Measurements from ENCODE around the gene KCMF1. TPM values are rescaled to one million over a fixed set of nuclear protein-coding genes. Genes with fewer than 3 reads are reported as not detected.

Gene KCMF1
- total RNA-seq, 1 donor from 2014 or later: 96.6 TPM

GRCh38 chr2:84965827-84966226 lies 5.1 kb upstream of the KCMF1 start:
- intact Hi-C loops (cut with micrococcal nuclease): no loop called here
- POLR2A ChIA-PET: interaction anchor here (1.5 to 9.2 kb wide), 2 partner anchors 9 to 23 kb away, joined by 4 to 302 read pairs; no protein-coding TSS in a partner anchor
- H3K4me3 Mint-ChIP-seq: no peak overlapping the region
- CTCF ChIA-PET: no interaction called here
- no peaks in the 10 kb centered on the region for H3K27me3 Mint-ChIP-seq
- TF ChIP-seq CTCF (IDR thresholded peaks at IDR 0.05): no peak
- peaks cover 62% of the 10 kb centered on the region for H3K4me1 Mint-ChIP-seq
- ATAC-seq (ENCODE audit: low read depth) (no peak), DNase-seq (no peak)
- peak overlapping the region; percentile 69 for H3K27ac Mint-ChIP-seq
- H3K36me3 Mint-ChIP-seq (ENCODE audit: low read depth): peaks cover 44% of the 10 kb centered on the region
- H3K9me3 Mint-ChIP-seq: no peaks in the 10 kb centered on the region

- H3K4me1 Mint-ChIP-seq: peaks cover 56% of the 10 kb centered on the region
- CTCF ChIA-PET: no interaction called here
- peaks cover 44% of the 10 kb centered on the region for H3K36me3 Mint-ChIP-seq (ENCODE audit: low read depth)
- H3K27ac Mint-ChIP-seq: no peak overlapping the region
- intact Hi-C loops (cut with micrococcal nuclease): no loop called here
- no peaks in the 10 kb centered on the region for H3K27me3 Mint-ChIP-seq
- no peak for TF ChIP-seq CTCF (IDR thresholded peaks at IDR 0.05)
- H3K4me3 Mint-ChIP-seq: no peak overlapping the region
- no peaks in the 10 kb centered on the region for H3K9me3 Mint-ChIP-seq
- POLR2A ChIA-PET: interaction anchor here (1.5 to 9.2 kb wide), 2 partner anchors 10 to 23 kb away, joined by 4 to 302 read pairs; no protein-coding TSS in a partner anchor
- DNase-seq (no peak), ATAC-seq (ENCODE audit: low read depth) (no peak)
These were observed 4.2 kb upstream of the KCMF1 start for GRCh38 chr2:84966731-84967130.

DNA sequence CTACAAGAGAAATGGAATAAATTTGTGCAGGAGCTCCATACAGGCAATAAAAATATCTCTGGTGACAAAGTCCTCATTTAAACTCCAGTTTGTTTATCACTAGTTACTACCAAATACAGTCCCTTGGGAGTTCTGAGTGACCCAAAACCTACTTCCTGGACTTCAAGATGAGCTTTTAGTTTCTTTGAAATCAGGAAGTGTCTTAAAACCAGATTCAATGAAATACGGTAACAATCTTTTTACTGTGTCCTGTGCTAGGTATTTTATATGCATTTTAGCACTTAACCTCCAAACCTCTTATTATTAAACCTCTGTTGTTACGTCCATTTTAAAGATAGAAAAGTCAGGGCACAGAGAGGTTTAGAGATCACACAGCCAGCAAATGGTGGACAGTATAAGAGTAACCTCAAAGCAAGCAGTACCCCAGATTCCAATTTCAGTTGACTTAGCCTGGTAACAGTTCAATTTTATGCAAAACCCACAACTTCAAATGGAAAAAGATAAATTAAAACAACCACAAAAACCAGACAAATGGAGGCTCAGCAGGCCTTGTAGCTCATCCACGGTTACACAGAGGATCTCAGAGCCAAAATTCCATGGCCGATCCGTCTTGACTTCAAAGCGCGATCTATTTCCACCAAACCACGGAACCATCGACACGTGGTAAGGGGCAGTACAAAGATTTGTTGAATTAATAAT lies 1.3 kb upstream of the KCMF1 start:
- CTCF ChIA-PET: interaction anchor here (0.6 to 2.9 kb wide), 7 partner anchors 9 to 299 kb away, joined by 3 to 24 read pairs (median 4); no protein-coding TSS in a partner anchor
- H3K4me1 Mint-ChIP-seq: peaks cover 59% of the 10 kb centered on the region
- ATAC-seq (ENCODE audit: low read depth): no peak

DNA sequence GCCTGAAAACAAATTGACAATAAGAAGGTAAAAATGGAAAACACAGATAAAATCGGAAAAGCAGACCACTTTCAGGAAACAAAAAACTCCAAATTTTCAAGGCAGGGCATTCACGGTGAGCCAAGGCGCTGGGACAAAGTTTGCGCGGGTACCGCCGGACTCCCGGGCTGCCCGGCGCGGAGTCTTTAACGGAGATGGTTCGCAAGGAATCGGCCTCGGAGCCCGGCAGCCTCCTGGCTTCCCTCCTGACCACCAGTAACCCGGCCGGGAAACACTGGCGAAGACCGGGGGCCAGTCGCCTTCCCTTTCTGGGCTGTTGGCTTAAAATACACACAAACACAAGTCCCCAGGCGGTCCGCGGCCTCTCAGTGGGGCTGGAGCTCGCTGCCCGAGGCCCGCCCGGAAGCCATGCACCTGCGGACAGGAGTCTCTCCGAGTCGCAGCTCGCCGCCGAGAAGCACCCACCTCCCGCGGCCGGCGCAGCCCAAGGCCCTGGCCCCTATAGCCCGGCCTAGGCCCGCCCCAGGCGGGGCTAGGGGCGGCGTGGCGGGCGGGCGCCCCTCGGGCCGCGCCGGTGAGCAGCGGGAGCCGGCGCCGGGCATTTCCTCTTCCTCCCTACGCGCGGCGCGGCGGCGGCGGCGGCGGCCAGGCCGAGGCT lies 622 bp upstream of the KCMF1 start:
- H3K36me3 Mint-ChIP-seq (ENCODE audit: low read depth): peaks cover 28% of the 10 kb centered on the region
- POLR2A ChIA-PET: interaction anchor here (1.0 to 9.2 kb wide), 11 partner anchors 8 to 569 kb away, joined by 3 to 302 read pairs (median 10); partner anchors contain the start of genes MAT2A, TGOLN2, TMSB10 and TRABD2A

More for the DNA sequence above, 1.3 kb upstream of the KCMF1 start:
- no peak for DNase-seq
- TF ChIP-seq CTCF (IDR thresholded peaks at IDR 0.05): no peak
- peak overlapping the region; percentile 98 for H3K27ac Mint-ChIP-seq
- intact Hi-C loops (cut with micrococcal nuclease): loop anchor here (1.0 to 2.0 kb wide), 5 partner anchors 9 to 47 kb away; no protein-coding TSS in a partner anchor
- H3K4me3 Mint-ChIP-seq: peak overlapping the region; percentile 97
- POLR2A ChIA-PET: interaction anchor here (0.5 to 9.2 kb wide), 15 partner anchors 9 to 592 kb away, joined by 3 to 302 read pairs (median 6); partner anchors contain the start of genes MAT2A, TGOLN2 and TMSB10
- no peaks in the 10 kb centered on the region for H3K9me3 Mint-ChIP-seq
- H3K36me3 Mint-ChIP-seq (ENCODE audit: low read depth): peaks cover 34% of the 10 kb centered on the region
- no peaks in the 10 kb centered on the region for H3K27me3 Mint-ChIP-seq

More for the DNA sequence above, 622 bp upstream of the KCMF1 start:
- Mint-ChIP-seq H3K9me3 (no peaks in the 10 kb centered on the region), H3K27ac (peak overlapping the region; percentile 98), H3K4me3 (peak overlapping the region; percentile 97), H3K27me3 (no peaks in the 10 kb centered on the region), H3K4me1 (peaks cover 54% of the 10 kb centered on the region)
- peak; percentile 70 for DNase-seq
- peak; percentile 61 for ATAC-seq (ENCODE audit: low read depth)
- TF ChIP-seq CTCF (IDR thresholded peaks at IDR 0.05): no peak
- CTCF ChIA-PET: interaction anchor here (0.9 to 2.9 kb wide), 6 partner anchors 24 to 48 kb away, joined by 3 to 24 read pairs (median 6); no protein-coding TSS in a partner anchor
- intact Hi-C loops (cut with micrococcal nuclease): loop anchor here (1.0 to 2.0 kb wide), 2 partner anchors 31 to 46 kb away; no protein-coding TSS in a partner anchor
